Central memory CD8-positive, alpha-beta T cell (primary cell): ENCODE results near the gene EVI5L.
A peak's percentile ranks its signal among the peaks of the same experiment; 100 is the strongest.

Source experiments
- ATAC-seq: fragments of 150-1000 bp; cut with Tn5 transposase; replicated peaks from 2 replicates; pipeline ENCODE4 v1.10.0; 2022; ENCODE audit warnings: mild to moderate bottlenecking, moderate FRiP score, moderate number of reproducible peaks; ENCODE audit not compliant: poor library complexity, severe bottlenecking; ENCODE audit errors: extremely low read depth
- DNase-seq, 2 donors: peaks; one replicate each; pipeline ENCODE4 v3.0.0; 2021; ENCODE audit warnings: low spot score in 2 of 2
- H3K27ac Mint-ChIP-seq: one replicate; pipeline ENCODE4 v1.8.0; 2022; ENCODE audit warnings: low read depth, mild to moderate bottlenecking, moderate library complexity, mixed read lengths
- H3K27me3 Mint-ChIP-seq: one replicate; pipeline ENCODE4 v1.8.0; 2022; ENCODE audit warnings: mixed read lengths
- H3K36me3 Mint-ChIP-seq: one replicate; pipeline ENCODE4 v1.8.0; 2022; ENCODE audit warnings: mild to moderate bottlenecking, moderate library complexity, mixed read lengths; ENCODE audit not compliant: insufficient read depth
- H3K4me1 Mint-ChIP-seq: one replicate; pipeline ENCODE4 v1.8.0; 2022; ENCODE audit warnings: mixed read lengths
- H3K4me3 Mint-ChIP-seq: one replicate; pipeline ENCODE4 v1.8.0; 2022; ENCODE audit warnings: mild to moderate bottlenecking, moderate library complexity, mixed read lengths
- H3K9me3 Mint-ChIP-seq: one replicate; pipeline ENCODE4 v1.8.0; 2022; ENCODE audit warnings: mixed read lengths

EVI5L gene

GRCh38 chr19:7822910-7823515 lies 7.0 kb upstream of the EVI5L start:
- no peak for DNase-seq
- H3K36me3 Mint-ChIP-seq: no peaks in the 10 kb centered on the region
- no peak overlapping the region for H3K4me3 Mint-ChIP-seq
- ATAC-seq: no peak
- H3K4me1 Mint-ChIP-seq: no peaks in the 10 kb centered on the region
- peaks cover 27% of the 10 kb centered on the region for H3K27me3 Mint-ChIP-seq
- H3K27ac Mint-ChIP-seq: no peak overlapping the region
- H3K9me3 Mint-ChIP-seq: no peaks in the 10 kb centered on the region

DNA sequence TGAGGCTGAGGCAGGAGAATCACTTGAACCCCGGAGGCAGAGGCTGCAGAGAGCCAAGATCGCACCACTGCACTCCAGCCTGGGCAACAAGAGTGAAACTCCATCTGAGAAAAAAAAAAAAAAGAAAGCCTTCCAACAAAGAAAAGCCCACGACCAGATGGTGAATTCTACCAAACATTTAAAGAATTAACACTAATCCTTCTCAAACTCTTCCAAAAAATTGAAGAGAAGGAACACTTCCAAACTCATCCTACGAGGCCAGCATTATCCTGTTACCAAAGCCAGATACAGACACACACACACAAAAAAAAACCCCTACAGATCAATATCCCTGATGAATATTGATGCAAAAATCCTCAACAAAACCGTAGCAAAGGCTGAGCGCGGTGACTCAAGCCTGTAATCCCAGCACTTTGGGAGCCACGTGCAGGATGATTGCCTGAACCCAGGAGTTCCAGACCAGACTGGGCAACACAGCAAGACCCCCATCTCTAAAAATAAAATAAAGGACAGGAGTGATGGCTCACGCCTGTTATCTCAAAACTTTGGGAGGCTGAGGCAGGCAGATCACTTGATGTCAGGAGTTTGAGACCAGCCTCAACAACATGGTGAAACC lies 6.2 kb upstream of the EVI5L start:
- Mint-ChIP-seq H3K4me3 (no peak overlapping the region), H3K27ac (no peak overlapping the region), H3K36me3 (no peaks in the 10 kb centered on the region), H3K4me1 (no peaks in the 10 kb centered on the region), H3K9me3 (no peaks in the 10 kb centered on the region), H3K27me3 (peaks cover 27% of the 10 kb centered on the region)
- ATAC-seq (no peak), DNase-seq (no peak)

DNA sequence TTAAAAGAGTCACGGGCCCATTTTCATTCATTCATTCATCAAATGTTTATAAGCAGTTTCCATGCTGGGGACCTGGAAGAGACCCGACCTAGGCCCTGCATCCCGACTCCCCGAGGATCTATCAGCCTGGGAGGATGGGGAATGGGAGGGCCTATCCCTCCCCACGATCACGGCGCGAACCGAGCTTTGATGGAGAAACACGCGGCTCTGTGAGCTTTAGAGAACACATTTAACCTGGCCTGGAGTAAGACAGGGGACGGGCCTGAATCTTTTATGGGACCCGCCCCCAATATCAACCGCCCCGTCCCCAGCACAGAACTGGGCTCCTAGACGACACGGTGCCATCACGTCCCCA lies 875 bp upstream of the EVI5L start:
- H3K36me3 Mint-ChIP-seq: peaks cover 4% of the 10 kb centered on the region
- H3K4me3 Mint-ChIP-seq: peak overlapping the region; percentile 57
- H3K27me3 Mint-ChIP-seq: no peaks in the 10 kb centered on the region
- no peaks in the 10 kb centered on the region for H3K9me3 Mint-ChIP-seq
- peaks cover 23% of the 10 kb centered on the region for H3K4me1 Mint-ChIP-seq
- DNase-seq: peak in 1 of 2 donors; percentile 18
- ATAC-seq: no peak
- H3K27ac Mint-ChIP-seq: peak overlapping the region; percentile 24

DNA sequence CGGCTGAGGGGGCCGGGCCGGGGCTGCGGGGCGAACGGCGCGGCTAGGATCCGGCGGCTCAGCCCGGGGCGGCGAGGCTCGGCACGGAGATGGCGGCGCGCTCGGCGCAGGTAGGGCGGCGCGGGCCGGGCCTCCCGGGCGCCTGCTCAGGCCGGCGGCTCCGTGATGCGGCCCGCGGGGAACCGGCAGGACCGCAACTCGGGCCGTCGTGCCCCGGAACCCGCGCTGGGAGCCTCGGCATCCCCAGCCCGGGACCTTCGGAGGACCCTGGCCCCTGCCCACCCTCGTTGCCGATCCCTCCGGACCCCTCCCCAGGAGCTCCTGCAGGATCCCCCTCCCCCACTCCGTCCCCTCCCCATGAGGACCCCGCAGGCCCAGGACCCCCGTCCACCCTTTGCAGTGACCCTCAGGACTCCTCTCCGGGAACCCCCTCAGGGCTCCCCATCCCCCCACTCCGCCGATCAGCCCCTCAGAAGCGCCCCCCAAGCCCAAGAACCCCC lies 304 bp downstream of the EVI5L start:
- Mint-ChIP-seq H3K27ac (peak overlapping the region; percentile 49), H3K27me3 (no peaks in the 10 kb centered on the region), H3K9me3 (no peaks in the 10 kb centered on the region), H3K4me3 (peak overlapping the region; percentile 82), H3K4me1 (peaks cover 23% of the 10 kb centered on the region), H3K36me3 (peaks cover 7% of the 10 kb centered on the region)
- ATAC-seq (peak; percentile 1), DNase-seq (no peak)

- H3K27ac Mint-ChIP-seq: peak overlapping the region; percentile 49
- H3K36me3 Mint-ChIP-seq: peaks cover 7% of the 10 kb centered on the region
- no peaks in the 10 kb centered on the region for H3K27me3 Mint-ChIP-seq
- H3K4me1 Mint-ChIP-seq: peaks cover 23% of the 10 kb centered on the region
- ATAC-seq (no peak), DNase-seq (no peak)
- peak overlapping the region; percentile 82 for H3K4me3 Mint-ChIP-seq
- no peaks in the 10 kb centered on the region for H3K9me3 Mint-ChIP-seq
Observed at GRCh38 chr19:7830823-7831222, 805 bp downstream of the EVI5L start.

- ATAC-seq (no peak), DNase-seq (no peak)
- peak overlapping the region; percentile 82 for H3K4me3 Mint-ChIP-seq
- peaks cover 23% of the 10 kb centered on the region for H3K4me1 Mint-ChIP-seq
- peaks cover 7% of the 10 kb centered on the region for H3K36me3 Mint-ChIP-seq
- H3K27me3 Mint-ChIP-seq: no peaks in the 10 kb centered on the region
- no peaks in the 10 kb centered on the region for H3K9me3 Mint-ChIP-seq
- peak overlapping the region; percentile 49 for H3K27ac Mint-ChIP-seq
Observed at GRCh38 chr19:7831452-7831851, 1.4 kb downstream of the EVI5L start.

- DNase-seq (no peak), ATAC-seq (no peak)
- peaks cover 7% of the 10 kb centered on the region for H3K36me3 Mint-ChIP-seq
- peak overlapping the region; percentile 82 for H3K4me3 Mint-ChIP-seq
- H3K27me3 Mint-ChIP-seq: no peaks in the 10 kb centered on the region
- peaks cover 23% of the 10 kb centered on the region for H3K4me1 Mint-ChIP-seq
- no peak overlapping the region for H3K27ac Mint-ChIP-seq
- no peaks in the 10 kb centered on the region for H3K9me3 Mint-ChIP-seq
Observed at GRCh38 chr19:7832009-7832408, 2.0 kb downstream of the EVI5L start.

DNA sequence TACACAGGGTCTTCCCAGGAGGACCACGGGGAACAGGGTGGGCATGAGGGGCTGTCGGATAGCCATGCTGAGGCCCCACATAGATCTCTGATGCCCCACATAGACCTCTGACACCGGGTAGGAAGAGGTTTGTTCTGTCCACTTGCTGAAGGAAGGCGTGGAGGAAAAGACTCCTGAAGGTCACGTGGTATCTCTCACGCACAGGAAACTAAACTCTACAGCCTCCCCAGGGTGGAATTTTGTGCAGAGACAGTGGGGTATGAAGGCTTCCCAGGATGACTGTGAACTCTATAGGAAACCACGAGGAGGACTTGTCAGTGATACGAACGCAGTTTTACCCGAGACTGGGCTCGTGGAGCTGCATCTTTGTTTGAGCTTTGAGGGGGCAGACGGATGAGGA lies 2.8 kb downstream of the EVI5L start:
- Mint-ChIP-seq H3K4me3 (no peak overlapping the region), H3K4me1 (peaks cover 23% of the 10 kb centered on the region), H3K27me3 (no peaks in the 10 kb centered on the region), H3K36me3 (peaks cover 7% of the 10 kb centered on the region), H3K27ac (no peak overlapping the region), H3K9me3 (no peaks in the 10 kb centered on the region)
- ATAC-seq (no peak), DNase-seq (no peak)

DNA sequence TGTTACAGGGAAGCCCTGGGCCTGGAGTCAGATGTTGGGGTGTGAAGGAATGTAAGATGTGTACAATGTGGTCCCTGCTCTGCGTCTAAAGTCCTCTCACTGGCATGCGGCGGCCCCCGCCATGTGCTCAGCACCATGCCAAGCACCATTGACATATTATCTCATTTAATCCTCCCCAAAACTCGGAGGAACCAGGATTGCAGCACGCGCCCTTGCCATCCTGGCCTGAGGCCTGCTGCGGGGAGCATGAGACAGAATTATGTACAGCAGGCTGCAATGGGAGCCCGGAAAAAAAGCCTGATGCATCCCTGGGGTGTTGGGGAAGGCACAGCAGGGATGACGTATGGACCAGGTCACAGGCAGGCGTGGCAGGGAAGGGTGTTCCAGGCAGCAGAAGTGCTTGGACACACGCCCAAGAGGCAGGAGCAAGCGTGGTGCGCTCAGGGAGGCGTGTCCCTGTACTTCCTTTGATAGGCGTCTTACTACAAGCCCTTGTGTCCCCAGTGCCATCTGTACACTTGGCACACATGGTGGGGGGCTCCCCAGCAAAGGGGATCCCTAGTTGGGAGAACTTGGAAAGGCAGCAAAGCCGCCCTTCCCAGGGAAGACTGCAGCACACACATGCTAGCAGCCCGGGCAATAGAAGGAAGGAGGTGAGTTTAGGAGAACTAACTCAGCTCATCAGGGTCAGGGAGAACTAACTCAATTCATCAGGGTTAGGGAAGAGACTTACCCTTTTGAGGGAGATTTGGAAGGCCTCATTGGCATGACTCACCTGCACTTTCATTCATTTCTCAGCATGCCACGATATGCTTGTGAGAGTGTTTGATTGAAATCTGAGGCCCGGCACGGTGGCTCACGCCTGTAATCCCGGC lies 3.4 kb downstream of the EVI5L start:
- Mint-ChIP-seq H3K4me1 (peaks cover 23% of the 10 kb centered on the region), H3K4me3 (no peak overlapping the region), H3K9me3 (no peaks in the 10 kb centered on the region), H3K27me3 (no peaks in the 10 kb centered on the region), H3K36me3 (peaks cover 7% of the 10 kb centered on the region), H3K27ac (no peak overlapping the region)
- no peak for DNase-seq
- ATAC-seq: no peak

GRCh38 chr19:7839476-7839875 lies 9.5 kb downstream of the EVI5L start:
- no peak overlapping the region for H3K27ac Mint-ChIP-seq
- H3K4me1 Mint-ChIP-seq: no peaks in the 10 kb centered on the region
- no peak for DNase-seq
- H3K4me3 Mint-ChIP-seq: no peak overlapping the region
- ATAC-seq: no peak
- no peaks in the 10 kb centered on the region for H3K9me3 Mint-ChIP-seq
- peaks cover 3% of the 10 kb centered on the region for H3K36me3 Mint-ChIP-seq
- no peaks in the 10 kb centered on the region for H3K27me3 Mint-ChIP-seq

- ATAC-seq (no peak), DNase-seq (no peak)
- no peaks in the 10 kb centered on the region for H3K4me1 Mint-ChIP-seq
- H3K9me3 Mint-ChIP-seq: no peaks in the 10 kb centered on the region
- H3K27ac Mint-ChIP-seq: no peak overlapping the region
- H3K27me3 Mint-ChIP-seq: no peaks in the 10 kb centered on the region
- no peaks in the 10 kb centered on the region for H3K36me3 Mint-ChIP-seq
- no peak overlapping the region for H3K4me3 Mint-ChIP-seq
Observed at GRCh38 chr19:7840629-7841028, 10.6 kb downstream of the EVI5L start.

GRCh38 chr19:7841751-7842660 lies 12.0 kb downstream of the EVI5L start:
- no peaks in the 10 kb centered on the region for H3K36me3 Mint-ChIP-seq
- no peaks in the 10 kb centered on the region for H3K9me3 Mint-ChIP-seq
- no peaks in the 10 kb centered on the region for H3K27me3 Mint-ChIP-seq
- H3K27ac Mint-ChIP-seq: no peak overlapping the region
- ATAC-seq (no peak), DNase-seq (no peak)
- no peak overlapping the region for H3K4me3 Mint-ChIP-seq
- no peaks in the 10 kb centered on the region for H3K4me1 Mint-ChIP-seq
